Activated T-cell treated with anti-CD3 and anti-CD28 coated beads for 24 hours (primary cell): ENCODE measurements around the gene SLC35B1.

Experiments used
- DNase-seq: peaks from one replicate; pipeline ENCODE4 v3.0.0-alpha.2; 2020; ENCODE audit warnings: low read depth

The SLC35B1 gene

GRCh38 chr17:49670002-49670401, 37.8 kb downstream of the SLC35B1 start:
- no peak for DNase-seq

- no peak for DNase-seq
Observed at GRCh38 chr17:49667854-49668253, 39.9 kb downstream of the SLC35B1 start.

GRCh38 chr17:49664706-49665211, 43.0 kb downstream of the SLC35B1 start:
- DNase-seq: no peak

GRCh38 chr17:49659661-49660382, 47.9 kb downstream of the SLC35B1 start:
- DNase-seq: no peak

GRCh38 chr17:49656247-49656646, 51.5 kb downstream of the SLC35B1 start:
- DNase-seq: no peak
